Right atrium auricular region (tissue), 2 donors: Measurements from ENCODE around the gene OR5A1. TPM values are rescaled to one million over a fixed set of nuclear protein-coding genes. Genes with fewer than 3 reads are reported as not detected.

Experiments
- DNase-seq: peaks from one replicate; pipeline ENCODE4 v3.0.0-alpha.2; 2019; ENCODE audit warnings: low spot score
- H3K27ac ChIP-seq, 2 donors: fragments of 200-600 bp; sonication (generic); 1 replicate in 1 of 2; 2 replicates in 1 of 2; pipeline ENCODE4 v1.5.1; 2016 to 2019
- H3K27me3 ChIP-seq, 2 donors: fragments of 200-600 bp; sonication (generic); one replicate each; pipeline versions ENCODE4 v1.5.1 to v1.6.0; 2017 to 2019
- H3K36me3 ChIP-seq: fragments of 200-600 bp; sonication (generic); one replicate; pipeline ENCODE4 v1.5.1; 2016
- H3K4me1 ChIP-seq, 2 donors: fragments of 200-600 bp; sonication (generic); one replicate each; pipeline versions ENCODE4 v1.5.1 to v1.6.0; 2017 to 2019
- H3K4me3 ChIP-seq, 2 donors: fragments of 200-600 bp; sonication (generic); 1 replicate in 1 of 2; 2 replicates in 1 of 2; pipeline ENCODE4 v1.5.1; 2017 to 2019; ENCODE audit warnings: mild to moderate bottlenecking in 1 of 2, moderate library complexity in 1 of 2
- H3K9me3 ChIP-seq, 2 donors: fragments of 200-600 bp; sonication (generic); one replicate each; pipeline ENCODE4 v1.5.1; 2019
- CTCF ChIP-seq, 2 donors: fragments of 200-600 bp; sonication (generic); IDR thresholded peaks; one replicate each; pipeline ENCODE4 v1.5.1; 2019; ENCODE audit warnings: antibody characterized with exemption in 2 of 2
- total RNA-seq, 2 donors: library from RNA; depleted of rRNA; stranded (reverse); fragments of >200 nt; gene quantifications; one replicate each; pipeline ENCODE4 v1.1.0, GENCODE V29; 2016

The OR5A1 gene
- total RNA-seq, 2 donors from 2014 or later = not detected

GRCh38 chr11:59415111-59415510, 21.2 kb upstream of the OR5A1 start:
- Histone ChIP-seq H3K9me3 (no peaks in the 10 kb centered on the region), H3K27me3 (no peaks in the 10 kb centered on the region), H3K27ac (no peak overlapping the region), H3K36me3 (no peaks in the 10 kb centered on the region), H3K4me1 (no peaks in the 10 kb centered on the region), H3K4me3 (no peak overlapping the region)
- DNase-seq = no peak
- TF ChIP-seq CTCF (IDR thresholded peaks at IDR 0.05) = no peak

GRCh38 chr11:59416613-59417012, 19.7 kb upstream of the OR5A1 start:
- H3K4me3 ChIP-seq = no peak overlapping the region
- H3K4me1 ChIP-seq = no peaks in the 10 kb centered on the region
- no peaks in the 10 kb centered on the region for H3K27me3 ChIP-seq
- H3K9me3 ChIP-seq = no peaks in the 10 kb centered on the region
- no peak for TF ChIP-seq CTCF (IDR thresholded peaks at IDR 0.05)
- no peak overlapping the region for H3K27ac ChIP-seq
- H3K36me3 ChIP-seq = no peaks in the 10 kb centered on the region
- DNase-seq = no peak

GRCh38 chr11:59417023-59417422, 19.2 kb upstream of the OR5A1 start:
- Histone ChIP-seq H3K27me3 (no peaks in the 10 kb centered on the region), H3K4me3 (no peak overlapping the region), H3K36me3 (no peaks in the 10 kb centered on the region), H3K9me3 (no peaks in the 10 kb centered on the region), H3K27ac (no peak overlapping the region), H3K4me1 (no peaks in the 10 kb centered on the region)
- no peak for TF ChIP-seq CTCF (IDR thresholded peaks at IDR 0.05)
- DNase-seq = no peak

- TF ChIP-seq CTCF (IDR thresholded peaks at IDR 0.05) = no peak
- no peak for DNase-seq
These were observed 18.1 kb upstream of the OR5A1 start for GRCh38 chr11:59418156-59418555.

GRCh38 chr11:59423835-59424234, 12.4 kb upstream of the OR5A1 start:
- TF ChIP-seq CTCF (IDR thresholded peaks at IDR 0.05) = no peak

More at GRCh38 chr11:59418156-59418555, 18.1 kb upstream of the OR5A1 start:
- H3K9me3 ChIP-seq = no peaks in the 10 kb centered on the region
- H3K4me3 ChIP-seq = no peak overlapping the region
- no peak overlapping the region for H3K27ac ChIP-seq
- no peaks in the 10 kb centered on the region for H3K36me3 ChIP-seq
- H3K27me3 ChIP-seq = no peaks in the 10 kb centered on the region
- no peaks in the 10 kb centered on the region for H3K4me1 ChIP-seq

GRCh38 chr11:59425131-59425530, 11.1 kb upstream of the OR5A1 start:
- no peak for TF ChIP-seq CTCF (IDR thresholded peaks at IDR 0.05)
- Histone ChIP-seq H3K9me3 (no peaks in the 10 kb centered on the region), H3K27me3 (no peaks in the 10 kb centered on the region), H3K36me3 (no peaks in the 10 kb centered on the region), H3K4me1 (no peaks in the 10 kb centered on the region), H3K4me3 (no peak overlapping the region), H3K27ac (no peak overlapping the region)
- DNase-seq = no peak

More at GRCh38 chr11:59423835-59424234, 12.4 kb upstream of the OR5A1 start:
- no peak for DNase-seq
- H3K27ac ChIP-seq = no peak overlapping the region
- H3K36me3 ChIP-seq = no peaks in the 10 kb centered on the region
- H3K4me1 ChIP-seq = no peaks in the 10 kb centered on the region
- no peaks in the 10 kb centered on the region for H3K9me3 ChIP-seq
- H3K27me3 ChIP-seq = no peaks in the 10 kb centered on the region
- H3K4me3 ChIP-seq = no peak overlapping the region
